Endometrial microvascular endothelial cells (primary cell): ENCODE results near the gene GMEB2. TPM values are rescaled to one million over a fixed set of nuclear protein-coding genes. Genes with fewer than 3 reads are reported as not detected.
"Not testable (repeated sequence)": the region's sequence is repeated elsewhere in the genome, so short reads cannot be mapped to it uniquely, and the experiment has no call there.

Source experiments
- in situ Hi-C: cut with HindIII; loops from 2 replicates; pipeline ENCODE4 v1.10.0; 2017; ENCODE audit warnings: low sequenced_read_pairs, low pct_unique_long_range_greater_than_20kb; ENCODE audit errors: inconsistent ontology term
- total RNA-seq: library from RNA; depleted of rRNA; stranded (reverse); fragments of >200 nt; gene quantifications from one replicate; pipeline ENCODE4 v1.2.3, GENCODE V29; 2015; ENCODE audit errors: inconsistent ontology term

Gene GMEB2
- total RNA-seq, 1 donor from 2014 or later: 11.9 TPM

GRCh38 chr20:63641146-63641791 is 14.4 kb upstream of the GMEB2 start:
- in situ Hi-C loops: no loop called here

GRCh38 chr20:63640686-63641085 is 13.8 kb upstream of the GMEB2 start:
- in situ Hi-C loops: not testable (repeated sequence)

GRCh38 chr20:63640086-63640485 is 13.2 kb upstream of the GMEB2 start:
- in situ Hi-C loops: no loop called here

- in situ Hi-C loops: no loop called here
Measured at GRCh38 chr20:63639093-63639975, 12.4 kb upstream of the GMEB2 start.

GRCh38 chr20:63636752-63637628 is 10.1 kb upstream of the GMEB2 start:
- in situ Hi-C loops: no loop called here

GRCh38 chr20:63635431-63636141 is 8.7 kb upstream of the GMEB2 start:
- in situ Hi-C loops: no loop called here

- in situ Hi-C loops: no loop called here
Measured at GRCh38 chr20:63633732-63634131, 6.8 kb upstream of the GMEB2 start.

- in situ Hi-C loops: not testable (repeated sequence)
Measured at GRCh38 chr20:63631426-63631825, 4.5 kb upstream of the GMEB2 start.

- in situ Hi-C loops: not testable (repeated sequence)
Measured at GRCh38 chr20:63630956-63631355, 4.1 kb upstream of the GMEB2 start.

- in situ Hi-C loops: no loop called here
Measured at GRCh38 chr20:63628246-63628975, 1.5 kb upstream of the GMEB2 start.

- in situ Hi-C loops: no loop called here
Measured at GRCh38 chr20:63627751-63628245, 897 bp upstream of the GMEB2 start.

- in situ Hi-C loops: no loop called here
Measured at GRCh38 chr20:63627129-63627750, 339 bp upstream of the GMEB2 start.

- in situ Hi-C loops: no loop called here
Measured at GRCh38 chr20:63625771-63626423, 1.0 kb downstream of the GMEB2 start.

- in situ Hi-C loops: no loop called here
Measured at GRCh38 chr20:63624486-63624885, 2.4 kb downstream of the GMEB2 start.

GRCh38 chr20:63622732-63623131 is 4.2 kb downstream of the GMEB2 start:
- in situ Hi-C loops: no loop called here

- in situ Hi-C loops: no loop called here
Measured at GRCh38 chr20:63622096-63622495, 4.8 kb downstream of the GMEB2 start.

GRCh38 chr20:63620991-63621390 is 5.9 kb downstream of the GMEB2 start:
- in situ Hi-C loops: no loop called here
